DOHH2 (cell line): ENCODE results near the gene TRAF1.

Experiments used
- H3F3A ChIP-seq: fragments of 200-600 bp; sonication (generic), shearing (Covaris generic); 2 replicates; pipeline ENCODE4 v1.6.0; 2016; ENCODE audit warnings: antibody characterized with exemption, mild to moderate bottlenecking; ENCODE audit not compliant: control insufficient read depth, insufficient read depth
- H3K27ac ChIP-seq: fragments of 200-600 bp; sonication (generic); 2 replicates; pipeline ENCODE4 v1.5.1; 2014; ENCODE audit warnings: low read depth, mild to moderate bottlenecking, low read length, moderate library complexity
- H3K27me3 ChIP-seq: fragments of 200-600 bp; sonication (generic); 2 replicates; pipeline ENCODE4 v1.6.1; 2014; ENCODE audit warnings: mild to moderate bottlenecking, low read length, mixed read lengths; ENCODE audit not compliant: control insufficient read depth
- H3K36me3 ChIP-seq: fragments of 200-600 bp; sonication (generic); 2 replicates; pipeline ENCODE4 v1.6.1; 2014; ENCODE audit warnings: mild to moderate bottlenecking, low read length, moderate library complexity, mixed read lengths; ENCODE audit not compliant: control insufficient read depth
- H3K4me1 ChIP-seq: fragments of 200-600 bp; sonication (generic); 2 replicates; pipeline ENCODE4 v1.6.1; 2014; ENCODE audit warnings: mild to moderate bottlenecking, low read length, mixed read lengths; ENCODE audit not compliant: control insufficient read depth
- H3K4me2 ChIP-seq: fragments of 200-600 bp; sonication (generic); 2 replicates; pipeline ENCODE4 v1.6.0; 2014; ENCODE audit warnings: mild to moderate bottlenecking, low read length, moderate library complexity
- H3K4me3 ChIP-seq: fragments of 200-600 bp; sonication (generic); 2 replicates; pipeline ENCODE4 v1.5.1; 2014; ENCODE audit warnings: mild to moderate bottlenecking, low read length, mixed read lengths
- H3K79me2 ChIP-seq: fragments of 200-600 bp; sonication (generic); 2 replicates; pipeline ENCODE4 v1.6.1; 2014; ENCODE audit warnings: mild to moderate bottlenecking, low read length, mixed read lengths; ENCODE audit not compliant: control insufficient read depth
- H3K9me2 ChIP-seq: fragments of 200-600 bp; sonication (generic); replicated peaks from 2 replicates; pipeline ENCODE4 v1.6.1; 2014; ENCODE audit warnings: mild to moderate bottlenecking, low read length, mixed read lengths; ENCODE audit not compliant: control insufficient read depth
- H3K9me3 ChIP-seq: fragments of 200-600 bp; sonication (generic); 2 replicates; pipeline ENCODE4 v1.6.1; 2014; ENCODE audit warnings: antibody characterized with exemption, low read length, mixed read lengths; ENCODE audit not compliant: control insufficient read depth, insufficient read depth
- H4K20me1 ChIP-seq: fragments of 200-600 bp; sonication (generic); 2 replicates; pipeline ENCODE4 v1.6.0; 2014; ENCODE audit warnings: low read depth, mild to moderate bottlenecking, antibody characterized with exemption, low read length, moderate library complexity; ENCODE audit not compliant: control insufficient read depth, insufficient read depth
- CTCF ChIP-seq: fragments of 200-600 bp; sonication (generic); IDR thresholded peaks from one replicate; pipeline ENCODE4 v1.5.1; 2014; ENCODE audit warnings: antibody characterized with exemption, mild to moderate bottlenecking, low read depth, low read length; ENCODE audit not compliant: poor library complexity, severe bottlenecking
- EZH2phosphoT487 ChIP-seq: fragments of 200-600 bp; sonication (generic); IDR thresholded peaks from 2 replicates; pipeline ENCODE4 v1.6.1; 2017; ENCODE audit warnings: borderline replicate concordance, mild to moderate bottlenecking, antibody characterized with exemption, low read length, moderate library complexity, mixed read lengths

The TRAF1 gene

GRCh38 chr9:120867676-120868338, 58.8 kb downstream of the TRAF1 start:
- Histone ChIP-seq H3K27me3 (no peaks in the 10 kb centered on the region), H3K27ac (no peak overlapping the region), H3K4me1 (peaks cover 29% of the 10 kb centered on the region), H3F3A (peaks cover 17% of the 10 kb centered on the region), H3K79me2 (peaks cover 16% of the 10 kb centered on the region), H3K9me2 (no peaks in the 10 kb centered on the region), H3K36me3 (peaks cover 87% of the 10 kb centered on the region), H4K20me1 (no peaks in the 10 kb centered on the region), H3K9me3 (no peaks in the 10 kb centered on the region), H3K4me3 (peak overlapping the region; percentile 52), H3K4me2 (peak overlapping the region; percentile 85)
- TF ChIP-seq EZH2phosphoT487 (no peak), CTCF (no peak)

GRCh38 chr9:120866651-120867050, 59.9 kb downstream of the TRAF1 start:
- peaks cover 26% of the 10 kb centered on the region for H3K4me1 ChIP-seq
- peaks cover 16% of the 10 kb centered on the region for H3K79me2 ChIP-seq
- H3K27ac ChIP-seq, result no peak overlapping the region
- no peaks in the 10 kb centered on the region for H3K9me3 ChIP-seq
- peaks cover 11% of the 10 kb centered on the region for H3F3A ChIP-seq
- H3K27me3 ChIP-seq, result no peaks in the 10 kb centered on the region
- no peak overlapping the region for H3K4me3 ChIP-seq
- TF ChIP-seq EZH2phosphoT487 (no peak), CTCF (no peak)
- H3K36me3 ChIP-seq, result peaks cover 90% of the 10 kb centered on the region
- H3K4me2 ChIP-seq, result no peak overlapping the region
- H3K9me2 ChIP-seq, result no peaks in the 10 kb centered on the region
- H4K20me1 ChIP-seq, result no peaks in the 10 kb centered on the region

GRCh38 chr9:120865809-120866208, 60.8 kb downstream of the TRAF1 start:
- no peak overlapping the region for H3K4me2 ChIP-seq
- no peaks in the 10 kb centered on the region for H3K9me2 ChIP-seq
- H4K20me1 ChIP-seq, result no peaks in the 10 kb centered on the region
- H3K4me3 ChIP-seq, result no peak overlapping the region
- no peak for TF ChIP-seq EZH2phosphoT487
- TF ChIP-seq CTCF, result no peak
- H3K79me2 ChIP-seq, result peaks cover 16% of the 10 kb centered on the region
- no peak overlapping the region for H3K27ac ChIP-seq
- no peaks in the 10 kb centered on the region for H3K27me3 ChIP-seq
- peaks cover 3% of the 10 kb centered on the region for H3F3A ChIP-seq
- H3K9me3 ChIP-seq, result no peaks in the 10 kb centered on the region
- peaks cover 90% of the 10 kb centered on the region for H3K36me3 ChIP-seq
- H3K4me1 ChIP-seq, result peaks cover 26% of the 10 kb centered on the region
